IMR-90 (cell line): Measurements from ENCODE around the gene OR13C2. TPM values are rescaled to one million over a fixed set of nuclear protein-coding genes. Genes with fewer than 3 reads are reported as not detected.

ENCODE experiments used
- ATAC-seq: fragments of 200-7000 bp; cut with Tn5 transposase; 2 replicates; pipeline ENCODE4 v1.9.1; 2020; ENCODE audit warnings: low read depth, mild to moderate bottlenecking, moderate library complexity
- BruUV-seq: library from RNA; stranded (reverse); fragments of 400-500 nt; replicated peaks from 2 replicates; lab custom pipeline; 2021; lab: Mats Ljungman, UMichigan
- CTCF ChIA-PET: fragments of 300-600 bp; formaldehyde crosslinking; extraction: SDS; loops from one replicate; lab custom pipeline; 2021; ENCODE audit warnings: antibody characterized with exemption; lab: Yijun Ruan, JAX
- POLR2A ChIA-PET: fragments of 300-600 bp; sonication (Branson Sonifier 250); formaldehyde crosslinking; loops from one replicate; lab custom pipeline; 2022; ENCODE audit warnings: antibody characterized with exemption; ENCODE audit not compliant: unreplicated experiment; lab: Charles Lee
- DNase-seq: peaks from one replicate; pipeline ENCODE4 v3.0.0; 2013
- H2AFZ ChIP-seq: replicated peaks from 2 replicates; pipeline ENCODE3; 2013; ENCODE audit warnings: low read length, mild to moderate bottlenecking; ENCODE audit not compliant: poor library complexity
- H2AK5ac ChIP-seq: 2 replicates; pipeline ENCODE4 v1.6.1; 2013; ENCODE audit warnings: low read depth, low read length, inconsistent platforms
- H2AK9ac ChIP-seq: replicated peaks from 2 replicates; pipeline ENCODE3; 2013; ENCODE audit warnings: mild to moderate bottlenecking, low read depth, low read length, moderate library complexity; ENCODE audit not compliant: poor library complexity
- H2BK120ac ChIP-seq: 2 replicates; pipeline ENCODE4 v1.6.1; 2013; ENCODE audit warnings: low read depth, low read length, inconsistent platforms
- H2BK15ac ChIP-seq: 3 replicates; pipeline ENCODE4 v1.6.1; 2013; ENCODE audit warnings: low read depth, low read length, inconsistent platforms
- H2BK20ac ChIP-seq: 2 replicates; pipeline ENCODE4 v1.6.1; 2013; ENCODE audit warnings: low read depth, mild to moderate bottlenecking, inconsistent platforms, low read length, moderate library complexity
- H2BK5ac ChIP-seq: 2 replicates; pipeline ENCODE4 v1.6.1; 2013; ENCODE audit warnings: mild to moderate bottlenecking, low read depth, low read length, inconsistent platforms; ENCODE audit not compliant: poor library complexity, severe bottlenecking
- H3K14ac ChIP-seq: replicated peaks from 2 replicates; pipeline ENCODE4 v1.6.1; 2013; ENCODE audit warnings: low read depth, low read length, inconsistent platforms
- H3K18ac ChIP-seq: 2 replicates; pipeline ENCODE4 v1.6.1; 2013; ENCODE audit warnings: low read depth, low read length, control low read depth
- H3K23ac ChIP-seq: 2 replicates; pipeline ENCODE4 v1.6.1; 2013; ENCODE audit warnings: low read depth, low read length, inconsistent platforms
- H3K27ac ChIP-seq: 2 replicates; pipeline ENCODE4 v1.5.1; 2013; ENCODE audit warnings: mild to moderate bottlenecking, control low read depth, low read length; ENCODE audit not compliant: insufficient read depth
- H3K27me3 ChIP-seq: 2 replicates; pipeline ENCODE4 v1.6.1; 2013; ENCODE audit warnings: low read length; ENCODE audit not compliant: control insufficient read depth, insufficient read depth
- H3K36me3 ChIP-seq: 2 replicates; pipeline ENCODE4 v1.6.1; 2013; ENCODE audit warnings: low read length, mixed read lengths; ENCODE audit not compliant: control insufficient read depth, insufficient read depth
- H3K4ac ChIP-seq: 2 replicates; pipeline ENCODE4 v1.6.1; 2013; ENCODE audit warnings: low read depth, low read length, inconsistent platforms
- H3K4me1 ChIP-seq: 2 replicates; pipeline ENCODE4 v1.6.1; 2013; ENCODE audit warnings: low read length, mixed read lengths; ENCODE audit not compliant: control insufficient read depth, insufficient read depth
- H3K4me2 ChIP-seq: 2 replicates; pipeline ENCODE4 v1.6.1; 2013; ENCODE audit warnings: low read depth, mild to moderate bottlenecking, control low read depth, low read length, moderate library complexity
- H3K4me3 ChIP-seq: 2 replicates; pipeline ENCODE4 v1.5.1; 2013; ENCODE audit warnings: low read depth, mild to moderate bottlenecking, control low read depth, low read length, moderate library complexity; ENCODE audit not compliant: insufficient read depth
- H3K56ac ChIP-seq: 2 replicates; pipeline ENCODE4 v1.6.1; 2013; ENCODE audit warnings: low read length, inconsistent platforms; ENCODE audit not compliant: insufficient read depth; ENCODE audit errors: extremely low read depth
- H3K79me1 ChIP-seq, 2 experiments: 2 replicates each; pipeline ENCODE4 v1.6.1; 2013; ENCODE audit warnings: low read length in 2 of 2, inconsistent platforms in 1 of 2, low read depth in 1 of 2
- H3K9ac ChIP-seq: 2 replicates; pipeline ENCODE4 v1.6.1; 2013; ENCODE audit warnings: low read depth, low read length, control low read depth
- H3K9me1 ChIP-seq: 2 replicates; pipeline ENCODE4 v1.6.1; 2013; ENCODE audit warnings: low read length, inconsistent platforms; ENCODE audit not compliant: insufficient read depth
- H3K9me3 ChIP-seq: 2 replicates; pipeline ENCODE4 v1.6.1; 2013; ENCODE audit warnings: low read length; ENCODE audit not compliant: control insufficient read depth, insufficient read depth
- H4K20me1 ChIP-seq: 2 replicates; pipeline ENCODE4 v1.6.1; 2013; ENCODE audit warnings: low read length, inconsistent platforms; ENCODE audit not compliant: insufficient read depth
- H4K5ac ChIP-seq: 2 replicates; pipeline ENCODE4 v1.6.1; 2013; ENCODE audit warnings: mild to moderate bottlenecking, low read depth, low read length, control low read depth
- H4K8ac ChIP-seq, 2 experiments: 2 replicates each; pipeline ENCODE4 v1.6.1; 2013; ENCODE audit warnings: low read depth in 2 of 2, low read length in 2 of 2, control low read depth in 1 of 2, inconsistent platforms in 1 of 2
- H4K91ac ChIP-seq: 2 replicates; pipeline ENCODE4 v1.6.1; 2013; ENCODE audit warnings: low read depth, low read length, inconsistent platforms; ENCODE audit not compliant: insufficient read depth
- BHLHE40 ChIP-seq: fragments of 150-350 bp; IDR thresholded peaks from 2 replicates; pipeline ENCODE4 v1.6.1; 2016; ENCODE audit warnings: mild to moderate bottlenecking, low read depth, low read length
- CEBPB ChIP-seq: IDR thresholded peaks from 2 replicates; pipeline ENCODE4 v1.6.1; 2012; ENCODE audit warnings: low read depth, low read length, improper control_type of control experiment
- CHD1 ChIP-seq: IDR thresholded peaks from 2 replicates; pipeline ENCODE4 v1.6.1; 2012; ENCODE audit warnings: low read depth, low read length, improper control_type of control experiment
- CTCF ChIP-seq: conservative IDR thresholded peaks from 2 replicates; pipeline ENCODE4 v1.5.1; 2012; ENCODE audit warnings: mild to moderate bottlenecking, low read depth, low read length, improper control_type of control experiment
- ELK1 ChIP-seq: fragments of 150-350 bp; IDR thresholded peaks from 2 replicates; pipeline ENCODE4 v1.6.1; 2016; ENCODE audit warnings: low read depth, mild to moderate bottlenecking, low read length, moderate library complexity, borderline replicate concordance
- FOS ChIP-seq: fragments of 150-350 bp; IDR thresholded peaks from 2 replicates; pipeline ENCODE4 v1.6.1; 2016; ENCODE audit warnings: low read depth, low read length
- MAFK ChIP-seq: IDR thresholded peaks from 2 replicates; pipeline ENCODE4 v1.6.1; 2012; ENCODE audit warnings: low read depth, low read length, improper control_type of control experiment
- MAZ ChIP-seq: IDR thresholded peaks from 2 replicates; pipeline ENCODE4 v1.6.1; 2012; ENCODE audit warnings: low read depth, mild to moderate bottlenecking, low read length, improper control_type of control experiment, moderate library complexity, borderline replicate concordance
- MXI1 ChIP-seq: IDR thresholded peaks from 2 replicates; pipeline ENCODE4 v1.6.1; 2012; ENCODE audit warnings: low read depth, mild to moderate bottlenecking, low read length, moderate library complexity, borderline replicate concordance
- NFE2L2 ChIP-seq: fragments of 150-350 bp; IDR thresholded peaks from 2 replicates; pipeline ENCODE4 v1.6.1; 2016; ENCODE audit warnings: low read depth, mild to moderate bottlenecking, low read length
- POLR2A ChIP-seq: IDR thresholded peaks from 2 replicates; pipeline ENCODE4 v1.6.1; 2012; ENCODE audit warnings: mild to moderate bottlenecking, low read depth, low read length
- RAD21 ChIP-seq: IDR thresholded peaks from 2 replicates; pipeline ENCODE4 v1.6.1; 2012; ENCODE audit warnings: low read length, improper control_type of control experiment
- RCOR1 ChIP-seq: IDR thresholded peaks from 2 replicates; pipeline ENCODE4 v1.6.1; 2012; ENCODE audit warnings: mild to moderate bottlenecking, low read length, improper control_type of control experiment; ENCODE audit not compliant: insufficient replicate concordance
- RFX5 ChIP-seq: IDR thresholded peaks from 2 replicates; pipeline ENCODE4 v1.8.0; 2012; ENCODE audit warnings: low read depth, mild to moderate bottlenecking, low read length, moderate library complexity
- SMC3 ChIP-seq: fragments of 150-350 bp; IDR thresholded peaks from 2 replicates; pipeline ENCODE4 v1.6.1; 2016; ENCODE audit warnings: low read depth, mild to moderate bottlenecking, antibody characterized with exemption, low read length, moderate library complexity
- USF2 ChIP-seq: fragments of 150-350 bp; IDR thresholded peaks from 2 replicates; pipeline ENCODE4 v1.6.1; 2017; ENCODE audit warnings: mild to moderate bottlenecking, antibody characterized with exemption, low read length, low read depth
- WGBS, 2 experiments: methylation state at CpG; one replicate each; pipeline versions ENCODE4 v1.1.5 to v1.1.7; 2013; ENCODE audit warnings: missing lambda C conversion rate in 2 of 2; ENCODE audit not compliant: insufficient read length in 1 of 2; ENCODE audit errors: extremely low coverage in 2 of 2; 5-methylcytosine and 5-hydroxymethylcytosine counted together
- dilution Hi-C: fragments of 300-500 bp; cut with HindIII; formaldehyde crosslinking; loops from one replicate; pipeline ENCODE4 v1.14.3; 2018; ENCODE audit warnings: low sequenced_read_pairs; ENCODE audit not compliant: unreplicated experiment
- in situ Hi-C: fragments of 300-500 bp; cut with MboI; formaldehyde crosslinking; loops from 3 replicates; pipeline ENCODE4 v1.14.3; 2019; ENCODE audit warnings: low sequenced_read_pairs, inconsistent platforms, mixed read lengths
- intact Hi-C: fragments of 100-400 bp; cut with micrococcal nuclease; formaldehyde crosslinking; loops from 2 replicates; pipeline ENCODE4 v1.10.0; 2022
- polyA plus RNA-seq, 3 experiments: library from polyadenylated mRNA; depleted of rRNA; stranded (reverse); fragments of >200 nt; gene quantifications; 2 replicates each; pipeline ENCODE4 v1.2.3, GENCODE V29; 2012; ENCODE audit warnings: low replicate concordance in 1 of 3
- total RNA-seq: library from RNA; depleted of rRNA; stranded (reverse); fragments of >200 nt; gene quantifications from 2 replicates; pipeline ENCODE4 v1.2.3, GENCODE V29; 2012

Gene OR13C2
- total and polyA plus RNA-seq, 2 of the 4 experiments (the other 2 are of a cell fraction), result not detected

DNA sequence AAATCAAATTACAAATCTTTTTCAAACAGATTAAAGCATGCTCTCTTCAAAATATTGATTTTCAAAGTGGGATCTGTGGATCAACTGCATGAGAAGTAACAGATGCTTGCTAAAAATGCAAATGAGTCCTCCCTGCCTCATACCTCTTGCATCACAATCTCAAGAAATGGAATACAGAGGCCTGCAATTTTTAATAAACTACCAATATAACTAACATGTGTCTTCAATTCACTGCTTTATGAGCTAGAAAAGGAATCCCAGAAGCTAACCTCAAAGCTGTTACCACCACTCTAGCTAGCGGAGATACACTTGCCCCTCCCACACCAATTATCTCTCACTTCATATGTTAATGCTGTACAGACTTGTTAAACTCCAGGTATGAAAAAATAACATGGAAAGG, 15.8 kb downstream of the OR13C2 start:
- Histone ChIP-seq H3K9ac (no peak overlapping the region), H3K4me1 (no peaks in the 10 kb centered on the region), H3K18ac (no peak overlapping the region), H2AFZ (no peak overlapping the region), H2AK5ac (no peak overlapping the region), H4K91ac (no peak overlapping the region), H3K14ac (no peak overlapping the region), H3K4me3 (no peak overlapping the region), H4K20me1 (no peaks in the 10 kb centered on the region), H2BK15ac (no peak overlapping the region), H2BK20ac (no peak overlapping the region), H3K9me3 (no peaks in the 10 kb centered on the region), H3K27ac (no peak overlapping the region), H3K27me3 (no peaks in the 10 kb centered on the region), H3K4me2 (no peak overlapping the region), H3K56ac (no peak overlapping the region), H2BK120ac (no peak overlapping the region), H4K5ac (no peak overlapping the region), H3K9me1 (no peaks in the 10 kb centered on the region), H3K23ac (no peak overlapping the region), H2AK9ac (no peak overlapping the region), H4K8ac (no peak overlapping the region), H2BK5ac (no peak overlapping the region), H3K4ac (no peak overlapping the region), H3K36me3 (no peaks in the 10 kb centered on the region), H3K79me1 (no peaks in the 10 kb centered on the region)
- BruUV-seq, result no TSS peak
- ATAC-seq (no peak), DNase-seq (no peak)
- ChIA-PET POLR2A (no interaction called here), CTCF (no interaction called here)
- in situ Hi-C loops, result no loop called here
- intact Hi-C loops, result no loop called here
- WGBS, 2 experiments, result no CpG with 5 or more reads among the region's 1 CpG
- dilution Hi-C loops, result no loop called here
- TF ChIP-seq MXI1 (no peak), MAFK (no peak), NFE2L2 (no peak), FOS (no peak), SMC3 (no peak), USF2 (no peak), POLR2A (no peak), CEBPB (no peak), RFX5 (no peak), CHD1 (no peak), MAZ (no peak), BHLHE40 (no peak), RAD21 (no peak), ELK1 (no peak), CTCF (no peak), RCOR1 (no peak)
